ENCODE results near the gene NEURL1. TPM values are rescaled to one million over a fixed set of nuclear protein-coding genes. Genes with fewer than 3 reads are reported as not detected.

NEURL1 gene
- total and polyA plus RNA-seq, 8 donors = 0.89 to 136 (median 3.0) TPM

DNA sequence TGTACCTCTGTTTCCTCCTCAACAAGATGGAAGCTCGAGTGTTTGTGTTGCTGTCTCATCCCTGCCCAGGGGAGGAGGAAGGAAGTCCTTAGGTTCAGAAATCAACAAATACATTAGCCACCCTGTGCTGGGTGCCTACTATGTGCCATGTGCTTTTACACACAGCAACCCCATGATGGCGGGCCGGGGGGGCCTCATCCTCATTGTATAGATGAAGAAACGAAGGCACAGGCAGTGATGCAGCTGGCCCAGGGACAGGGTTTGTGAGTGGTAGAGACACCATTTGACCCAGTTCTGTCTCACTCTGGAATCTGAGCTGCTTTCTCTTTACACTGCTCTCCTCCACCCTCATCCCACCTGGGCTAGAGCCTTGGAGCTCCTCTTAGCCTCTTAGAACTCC is 39.5 kb upstream of the NEURL1 start:
- Histone ChIP-seq H3K27me3 (peaks cover 0 to 7% (median 0%) of the 10 kb centered on the region in 3 donors), H3K9me3 (no peaks in the 10 kb centered on the region), H3K4me3 (no peak overlapping the region), H3K36me3 (peaks cover 6 to 14% (median 9%) of the 10 kb centered on the region in 4 donors), H3K27ac (no peak overlapping the region), H3K4me1 (peaks cover 26 to 41% (median 33%) of the 10 kb centered on the region in 4 donors)
- no peak for TF ChIP-seq POLR2A (IDR thresholded peaks at IDR 0.05)
- TF ChIP-seq, protein P1, sequence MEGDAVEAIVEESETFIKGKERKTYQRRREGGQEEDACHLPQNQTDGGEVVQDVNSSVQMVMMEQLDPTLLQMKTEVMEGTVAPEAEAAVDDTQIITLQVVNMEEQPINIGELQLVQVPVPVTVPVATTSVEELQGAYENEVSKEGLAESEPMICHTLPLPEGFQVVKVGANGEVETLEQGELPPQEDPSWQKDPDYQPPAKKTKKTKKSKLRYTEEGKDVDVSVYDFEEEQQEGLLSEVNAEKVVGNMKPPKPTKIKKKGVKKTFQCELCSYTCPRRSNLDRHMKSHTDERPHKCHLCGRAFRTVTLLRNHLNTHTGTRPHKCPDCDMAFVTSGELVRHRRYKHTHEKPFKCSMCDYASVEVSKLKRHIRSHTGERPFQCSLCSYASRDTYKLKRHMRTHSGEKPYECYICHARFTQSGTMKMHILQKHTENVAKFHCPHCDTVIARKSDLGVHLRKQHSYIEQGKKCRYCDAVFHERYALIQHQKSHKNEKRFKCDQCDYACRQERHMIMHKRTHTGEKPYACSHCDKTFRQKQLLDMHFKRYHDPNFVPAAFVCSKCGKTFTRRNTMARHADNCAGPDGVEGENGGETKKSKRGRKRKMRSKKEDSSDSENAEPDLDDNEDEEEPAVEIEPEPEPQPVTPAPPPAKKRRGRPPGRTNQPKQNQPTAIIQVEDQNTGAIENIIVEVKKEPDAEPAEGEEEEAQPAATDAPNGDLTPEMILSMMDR (IDR thresholded peaks at IDR 0.05) = no peak
- no peak for TF ChIP-seq EP300 (IDR thresholded peaks at IDR 0.05)
- no peak for TF ChIP-seq POLR2AphosphoS5 (IDR thresholded peaks at IDR 0.05)
- 76 to 89% (median 83%) methylated on average over 4 of the region's 4 CpGs for WGBS, 5 donors
- intact Hi-C loops (cut with DNase I; ENCODE audit: low total_unique reads) = no loop called here
- no peak for DNase-seq

DNA sequence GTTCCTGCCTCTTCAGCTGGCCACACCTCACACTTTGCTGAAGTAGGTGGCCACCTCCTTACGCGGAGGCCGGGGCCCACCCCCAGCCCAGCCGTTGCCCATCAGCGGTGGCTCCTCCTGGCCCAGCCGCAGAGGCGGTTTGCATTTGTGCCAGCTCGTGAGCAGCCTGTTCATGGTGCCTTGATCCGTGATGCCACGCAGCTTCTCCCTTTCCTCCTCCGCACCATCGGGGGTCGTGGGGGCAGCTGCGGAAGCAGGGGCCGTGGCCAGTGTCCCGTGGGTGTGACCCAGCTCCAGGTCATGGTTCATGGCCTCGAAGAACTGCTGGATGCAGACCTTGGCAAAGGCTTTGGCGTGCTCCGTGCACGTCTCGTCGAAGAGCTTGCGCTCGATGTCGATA is 38.3 kb upstream of the NEURL1 start:
- no peak for DNase-seq
- TF ChIP-seq POLR2A (IDR thresholded peaks at IDR 0.05) = no peak
- no peak for TF ChIP-seq EP300 (IDR thresholded peaks at IDR 0.05)
- TF ChIP-seq, protein P1 (IDR thresholded peaks at IDR 0.05) = no peak
- no peak for TF ChIP-seq POLR2AphosphoS5 (IDR thresholded peaks at IDR 0.05)
- Histone ChIP-seq H3K27me3 (peaks cover 0 to 7% (median 0%) of the 10 kb centered on the region in 3 donors), H3K4me3 (no peak overlapping the region), H3K9me3 (no peaks in the 10 kb centered on the region), H3K36me3 (peaks cover 0 to 2% (median 0%) of the 10 kb centered on the region in 4 donors), H3K27ac (no peak overlapping the region), H3K4me1 (peaks cover 14 to 28% (median 20%) of the 10 kb centered on the region in 4 donors)
- intact Hi-C loops (cut with DNase I; ENCODE audit: low total_unique reads) = no loop called here
- 79 to 89% (median 85%) methylated on average over 14 to 25 of the region's 25 CpGs for WGBS, 5 donors

DNA sequence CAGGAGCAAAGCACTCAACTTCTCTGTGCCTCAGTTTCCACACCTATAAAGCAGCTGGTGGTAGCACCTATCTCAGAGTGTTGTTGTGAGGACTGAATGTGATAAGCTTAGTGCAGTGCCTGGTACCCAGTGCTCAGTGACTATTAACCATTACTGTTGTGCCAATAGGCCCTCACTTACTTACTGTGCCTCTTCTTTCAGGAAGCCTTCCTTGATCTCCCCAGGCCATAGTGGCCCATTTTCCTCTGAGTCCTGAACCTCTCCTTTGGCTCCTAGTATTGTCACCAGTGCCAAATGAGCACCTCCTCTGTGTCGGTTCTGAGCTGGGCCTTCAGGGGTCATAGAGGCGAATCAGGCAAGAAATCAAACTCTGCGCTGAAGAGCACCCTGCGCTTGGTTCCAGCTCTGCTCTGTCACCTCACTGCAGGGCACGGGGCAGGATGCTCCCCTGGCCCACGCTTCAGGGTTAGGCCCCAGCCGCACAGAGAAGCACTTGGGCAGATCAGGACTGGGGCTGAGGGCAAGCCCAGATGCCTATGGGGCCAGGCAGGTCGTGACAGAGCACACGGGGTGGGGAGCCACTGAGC is 37.3 kb upstream of the NEURL1 start:
- TF ChIP-seq, protein P1 (IDR thresholded peaks at IDR 0.05) = no peak
- no peak for TF ChIP-seq EP300 (IDR thresholded peaks at IDR 0.05)
- TF ChIP-seq POLR2AphosphoS5 (IDR thresholded peaks at IDR 0.05) = no peak
- TF ChIP-seq POLR2A (IDR thresholded peaks at IDR 0.05) = no peak
- intact Hi-C loops (cut with DNase I; ENCODE audit: low total_unique reads) = no loop called here
- H3K36me3 ChIP-seq = no peaks in the 10 kb centered on the region
- DNase-seq = no peak
- peaks cover 0 to 7% (median 0%) of the 10 kb centered on the region in 3 donors for H3K27me3 ChIP-seq
- whole genome bisulfite sequencing, 5 donors = 82 to 92% (median 87%) methylated on average over 5 to 9 of the region's 9 CpGs
- peaks cover 11 to 19% (median 14%) of the 10 kb centered on the region in 4 donors for H3K4me1 ChIP-seq
- no peaks in the 10 kb centered on the region for H3K9me3 ChIP-seq
- H3K27ac ChIP-seq = no peak overlapping the region
- no peak overlapping the region for H3K4me3 ChIP-seq

DNA sequence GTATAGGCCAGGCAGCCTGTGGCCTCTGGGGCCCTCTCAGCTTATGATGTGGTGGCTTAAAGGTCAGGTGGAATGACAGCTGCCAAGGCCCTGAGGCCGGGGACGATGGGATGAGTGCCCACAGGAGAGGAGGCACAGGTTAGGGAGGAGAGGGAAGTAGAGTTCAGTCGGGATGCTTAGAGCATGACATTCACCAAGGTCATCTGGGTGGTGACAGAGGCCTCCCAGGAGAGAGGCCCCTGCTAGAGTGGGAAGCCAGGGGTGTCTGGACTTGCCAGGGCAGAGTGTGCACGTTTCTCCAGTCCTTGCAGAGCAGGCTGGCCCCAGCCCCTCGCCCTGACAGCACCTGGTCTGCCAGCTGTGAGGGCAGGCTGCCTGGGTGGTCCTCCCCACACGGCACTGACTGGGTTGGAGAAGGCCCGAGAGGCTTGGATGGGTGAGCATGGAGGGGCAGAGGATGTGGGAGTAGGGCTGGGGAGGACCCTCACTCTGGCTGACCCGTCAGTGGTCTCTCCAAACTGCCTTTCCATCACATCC is 36.3 kb upstream of the NEURL1 start:
- 64 to 79% (median 78%) methylated on average over 5 to 8 of the region's 8 CpGs for WGBS, 5 donors
- H3K4me1 ChIP-seq = peaks cover 7 to 9% (median 9%) of the 10 kb centered on the region in 4 donors
- TF ChIP-seq EP300 (IDR thresholded peaks at IDR 0.05) (no peak), POLR2AphosphoS5 (IDR thresholded peaks at IDR 0.05) (no peak), POLR2A (IDR thresholded peaks at IDR 0.05) (no peak)
- TF ChIP-seq, protein P1 (IDR thresholded peaks at IDR 0.05) = no peak
- peaks cover 0 to 5% (median 0%) of the 10 kb centered on the region in 3 donors for H3K27me3 ChIP-seq
- H3K27ac ChIP-seq = no peak overlapping the region
- no peak overlapping the region for H3K4me3 ChIP-seq
- intact Hi-C loops (cut with DNase I; ENCODE audit: low total_unique reads) = no loop called here
- no peak for DNase-seq
- no peaks in the 10 kb centered on the region for H3K9me3 ChIP-seq
- no peaks in the 10 kb centered on the region for H3K36me3 ChIP-seq

Data from stomach (tissue), 9 donors.